ENCODE data around the gene ACAD8.

The ACAD8 gene

GRCh38 chr11:134292661-134293060, 39.3 kb downstream of the ACAD8 start:
- no peak for DNase-seq

GRCh38 chr11:134293119-134294113, 40.0 kb downstream of the ACAD8 start:
- DNase-seq, result no peak

- no peak for DNase-seq
Measured at GRCh38 chr11:134294664-134295063, 41.3 kb downstream of the ACAD8 start.

GRCh38 chr11:134312223-134312622, 58.9 kb downstream of the ACAD8 start:
- no peak for DNase-seq

GRCh38 chr11:134312807-134313206, 59.4 kb downstream of the ACAD8 start:
- no peak for DNase-seq

GRCh38 chr11:134313379-134313778, 60.0 kb downstream of the ACAD8 start:
- DNase-seq, result no peak

GRCh38 chr11:134313821-134314607, 60.6 kb downstream of the ACAD8 start:
- no peak for DNase-seq
